H1 (cell line): ENCODE measurements around the gene PNLIP. TPM values are rescaled to one million over a fixed set of nuclear protein-coding genes. Genes with fewer than 3 reads are reported as not detected.

Source experiments
- BRCA1 ChIP-seq: IDR thresholded peaks from 2 replicates; pipeline ENCODE4 v1.6.1; 2012; ENCODE audit warnings: low read depth, low read length, improper control_type of control experiment
- CBX8 ChIP-seq: fragments of 300-800, 300-1000 bp; sonication (generic); IDR thresholded peaks from 2 replicates; pipeline ENCODE4 v1.7.1; 2016; ENCODE audit warnings: low read depth, low read length, borderline replicate concordance
- CHD7 ChIP-seq: fragments of 300-600 bp; sonication (generic); IDR thresholded peaks from 2 replicates; pipeline ENCODE4 v1.7.1; 2012; ENCODE audit warnings: low read length, moderate library complexity, mild to moderate bottlenecking, inconsistent platforms; ENCODE audit not compliant: insufficient replicate concordance
- GABPA ChIP-seq: IDR thresholded peaks from 2 replicates; pipeline ENCODE4 v1.6.1; 2011; ENCODE audit warnings: mild to moderate bottlenecking, low read length, moderate library complexity, borderline replicate concordance; ENCODE audit not compliant: insufficient read depth
- KDM1A ChIP-seq: fragments of 200-600, 300-600 bp; sonication (generic); IDR thresholded peaks from 2 replicates; pipeline ENCODE4 v1.7.1; 2016; ENCODE audit warnings: mild to moderate bottlenecking, low read length, borderline replicate concordance
- RBBP5 ChIP-seq: IDR thresholded peaks from 2 replicates; pipeline ENCODE4 v1.7.1; 2012; ENCODE audit warnings: low read depth, mild to moderate bottlenecking, inconsistent platforms, low read length, moderate library complexity, borderline replicate concordance
- SAP30 ChIP-seq: fragments of 300-600 bp; sonication (generic); IDR thresholded peaks from 2 replicates; pipeline ENCODE4 v1.7.1; 2012; ENCODE audit warnings: low read length, moderate library complexity, mild to moderate bottlenecking, inconsistent platforms; ENCODE audit not compliant: insufficient read depth, insufficient replicate concordance
- SIX5 ChIP-seq: IDR thresholded peaks from 2 replicates; pipeline ENCODE4 v1.6.1; 2011; ENCODE audit warnings: mild to moderate bottlenecking, low read depth, low read length
- polyA plus RNA-seq, 7 experiments: library from polyadenylated mRNA; depleted of rRNA in 3 of 7; stranded (reverse) in 5 of 7; unstranded in 2 of 7; fragments of >200 nt in 5 of 7; fragments of 200-250 nt in 2 of 7; gene quantifications; 1 replicate in 5 of 7; 2 replicates in 1 of 7; 4 replicates in 1 of 7; pipeline versions ENCODE4 v1.2.1 to v1.2.3, GENCODE V29; 2011 to 2013; ENCODE audit warnings: missing spikeins in 2 of 7, mixed read lengths in 2 of 7
- total RNA-seq: library from RNA; stranded (reverse); fragmentation: NEBNext Ultra II Directional; extraction: Animal tissue kit (Norgen Biotek cat#: 25700); gene quantifications from 2 replicates; pipeline ENCODE4 v1.2.1, GENCODE V29; 2021

Gene PNLIP
- total and polyA plus RNA-seq, 2 of the 8 experiments (the other 6 are each of a cell fraction or from before 2014, with no cell fraction given) = not detected

GRCh38 chr10:116598329-116598728, 52.6 kb downstream of the PNLIP start (continued):
- no peak for TF ChIP-seq CHD7
- no peak for TF ChIP-seq SIX5
- no peak for TF ChIP-seq CBX8
- no peak for TF ChIP-seq BRCA1
- TF ChIP-seq KDM1A = no peak
- no peak for TF ChIP-seq RBBP5
- no peak for TF ChIP-seq GABPA
- TF ChIP-seq SAP30 = no peak
- TF ChIP-seq, all 59 proteins: peak for 0
